NCI-H1105 treated with DMSO at 0.1 percent for 48 hours (cell line): ENCODE results near the gene BRSK2.

Experiments used
- DNase-seq: peaks from one replicate; lab custom pipeline; 2025; lab: John Stamatoyannopoulos, UW

BRSK2 gene

GRCh38 chr11:1437500-1437899 is 47.8 kb downstream of the BRSK2 start:
- no peak for DNase-seq

GRCh38 chr11:1438261-1438966 is 48.7 kb downstream of the BRSK2 start:
- DNase-seq: no peak

- DNase-seq: no peak
These were observed 49.2 kb downstream of the BRSK2 start for GRCh38 chr11:1438967-1439330.

GRCh38 chr11:1439341-1439740 is 49.6 kb downstream of the BRSK2 start:
- DNase-seq: no peak

- DNase-seq: no peak
These were observed 50.3 kb downstream of the BRSK2 start for GRCh38 chr11:1440066-1440465.

- DNase-seq: no peak
These were observed 50.8 kb downstream of the BRSK2 start for GRCh38 chr11:1440496-1440895.

GRCh38 chr11:1442163-1442562 is 52.4 kb downstream of the BRSK2 start:
- DNase-seq: no peak

GRCh38 chr11:1442807-1443366 is 53.2 kb downstream of the BRSK2 start:
- DNase-seq: no peak

GRCh38 chr11:1443737-1444136 is 54.0 kb downstream of the BRSK2 start:
- DNase-seq: no peak

- no peak for DNase-seq
These were observed 54.6 kb downstream of the BRSK2 start for GRCh38 chr11:1444321-1444720.

GRCh38 chr11:1444823-1445422 is 55.2 kb downstream of the BRSK2 start:
- no peak for DNase-seq

GRCh38 chr11:1445741-1446445 is 56.2 kb downstream of the BRSK2 start:
- no peak for DNase-seq

- no peak for DNase-seq
These were observed 56.9 kb downstream of the BRSK2 start for GRCh38 chr11:1446623-1447022.

GRCh38 chr11:1447845-1448825 is 58.4 kb downstream of the BRSK2 start:
- no peak for DNase-seq

GRCh38 chr11:1448882-1449281 is 59.1 kb downstream of the BRSK2 start:
- DNase-seq: no peak

GRCh38 chr11:1449490-1450243 is 59.9 kb downstream of the BRSK2 start:
- DNase-seq: no peak

GRCh38 chr11:1450344-1450875 is 60.7 kb downstream of the BRSK2 start:
- DNase-seq: no peak

- no peak for DNase-seq
These were observed 61.4 kb downstream of the BRSK2 start for GRCh38 chr11:1450949-1451710.

GRCh38 chr11:1451781-1452470 is 62.2 kb downstream of the BRSK2 start:
- no peak for DNase-seq
